GM12874 (cell line): ENCODE measurements around the gene MXI1.

Experiments
- CTCF ChIP-seq: IDR thresholded peaks from 2 replicates; pipeline ENCODE4 v1.5.1; 2011; ENCODE audit warnings: low read depth, mild to moderate bottlenecking, control low read depth, low read length, moderate library complexity; ENCODE audit not compliant: insufficient read depth

The MXI1 gene

GRCh38 chr10:110208614-110209453, 1.4 kb downstream of the MXI1 start:
- TF ChIP-seq CTCF = no peak

- no peak for TF ChIP-seq CTCF
Measured at GRCh38 chr10:110209454-110209925, 2.1 kb downstream of the MXI1 start.

GRCh38 chr10:110209926-110210673, 2.7 kb downstream of the MXI1 start:
- TF ChIP-seq CTCF = no peak

GRCh38 chr10:110210674-110211464, 3.5 kb downstream of the MXI1 start:
- no peak for TF ChIP-seq CTCF

GRCh38 chr10:110211465-110211843, 4.0 kb downstream of the MXI1 start:
- TF ChIP-seq CTCF = no peak

GRCh38 chr10:110212119-110213006, 5.0 kb downstream of the MXI1 start:
- TF ChIP-seq CTCF = no peak
